Kidney (tissue), 14 donors: Measurements from ENCODE around the gene MRPS9. TPM values are rescaled to one million over a fixed set of nuclear protein-coding genes. Genes with fewer than 3 reads are reported as not detected.

Source experiments
- DNase-seq, 5 donors: peaks; one replicate each; pipeline ENCODE4 v3.0.0-alpha.2; 2013 to 2020
- FAIRE-seq: peaks from 2 replicates; lab custom pipeline; 2012; peaks lifted over from hg19 to GRCh38; lab: Jason Lieb, UNC
- H3K27ac ChIP-seq, 2 donors: one replicate each; pipeline ENCODE4 v1.7.0; 2013; ENCODE audit warnings: low read depth in 2 of 2, low read length in 2 of 2, inconsistent platforms in 1 of 2
- H3K27me3 ChIP-seq: one replicate; pipeline ENCODE4 v1.7.1; 2013; ENCODE audit warnings: low read length, inconsistent platforms; ENCODE audit not compliant: control insufficient read depth, insufficient read depth
- H3K36me3 ChIP-seq, 3 donors: one replicate each; pipeline versions ENCODE4 v1.7.0 to v1.7.1; 2013; ENCODE audit warnings: low read length in 3 of 3, control low read depth in 1 of 3, inconsistent platforms in 1 of 3; ENCODE audit not compliant: insufficient read depth in 3 of 3, control insufficient read depth in 2 of 3
- H3K4me1 ChIP-seq, 3 donors: one replicate each; pipeline versions ENCODE4 v1.7.0 to v1.7.1; 2013; ENCODE audit warnings: low read length in 3 of 3, inconsistent platforms in 1 of 3, low read depth in 1 of 3; ENCODE audit not compliant: control insufficient read depth in 2 of 3, insufficient read depth in 2 of 3
- H3K4me3 ChIP-seq, 3 donors: one replicate each; pipeline versions ENCODE4 v1.7.0 to v1.8.1; 2013; ENCODE audit warnings: low read length in 3 of 3, control low read depth in 1 of 3, inconsistent platforms in 1 of 3
- H3K9ac ChIP-seq, 3 donors: one replicate each; pipeline versions ENCODE4 v1.7.0 to v1.7.1; 2013; ENCODE audit warnings: low read length in 3 of 3, control low read depth in 1 of 3, inconsistent platforms in 1 of 3
- H3K9me3 ChIP-seq, 3 donors: one replicate each; pipeline versions ENCODE4 v1.7.0 to v1.7.1; 2013; ENCODE audit warnings: low read length in 3 of 3, control low read depth in 1 of 3, inconsistent platforms in 1 of 3; ENCODE audit not compliant: control insufficient read depth in 2 of 3, insufficient read depth in 1 of 3
- CTCF ChIP-seq: IDR thresholded peaks from 3 replicates; pipeline ENCODE4 v1.5.1; 2012; ENCODE audit warnings: mild to moderate bottlenecking, moderate library complexity, borderline replicate concordance; ENCODE audit not compliant: insufficient read depth; ENCODE audit errors: extremely low read depth
- intact Hi-C: fragments of 100-400 bp; cut with DNase I; formaldehyde crosslinking; loops from one replicate; pipeline ENCODE4 v1.11.1; 2022
- polyA plus RNA-seq: library from polyadenylated mRNA; stranded (reverse); fragments of 350-450 nt; fragmentation: Illumina TruSeq; extraction: RNeasy Lipid Tissue Mini Kit (QIAGEN cat#74804); gene quantifications from one replicate; pipeline ENCODE4 v1.2.3, GENCODE V29; 2014; ENCODE audit warnings: low read depth, low replicate concordance; ENCODE audit not compliant: insufficient read depth
- total RNA-seq: library from RNA; stranded (reverse); fragmentation: NEBNext Ultra II Directional; extraction: Animal tissue kit (Norgen Biotek cat#: 25700); gene quantifications from one replicate; pipeline ENCODE4 v1.2.1, GENCODE V29; 2021
- donor health status: control.
- donor health status: control.
- donor health status: control.
- donor health status: control.
- donor health status: control.
- donor health status: DM: yes; HTN: yes; CAD: no.
- donor health status: Normal renal cell carcinoma (clear cell type).

MRPS9 gene
- total and polyA plus RNA-seq, 2 donors from 2014 or later = 23.3 to 60.9 TPM

DNA sequence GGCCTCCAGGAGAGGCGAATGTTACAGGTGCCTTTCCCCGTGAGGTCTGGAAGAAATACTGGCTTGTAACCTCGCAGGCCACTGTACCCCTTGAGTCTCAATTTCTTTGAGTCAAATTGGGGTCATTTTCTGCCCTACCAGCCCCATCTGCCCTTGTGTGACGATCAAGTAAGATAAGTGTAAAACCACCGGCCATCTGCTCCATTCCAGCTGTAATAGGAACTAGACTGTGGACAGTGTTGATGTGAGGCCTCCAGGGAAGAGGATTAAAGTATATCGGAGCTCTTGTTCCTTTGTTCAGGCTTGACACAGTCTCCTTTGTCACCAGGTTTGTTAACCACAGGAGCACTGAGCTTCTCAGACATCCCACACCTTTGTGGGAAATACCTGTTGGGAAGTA, 65.6 kb downstream of the MRPS9 start:
- intact Hi-C loops = no loop called here
- Histone ChIP-seq H3K4me1 (no peaks in the 10 kb centered on the region), H3K4me3 (no peak overlapping the region), H3K9me3 (no peaks in the 10 kb centered on the region), H3K27me3 (no peaks in the 10 kb centered on the region), H3K27ac (no peak overlapping the region), H3K36me3 (peaks cover 0 to 12% (median 3%) of the 10 kb centered on the region in 3 donors), H3K9ac (no peak overlapping the region)
- FAIRE-seq (no peak), DNase-seq (peak in 1 of 5 donors; percentile 19)
- TF ChIP-seq CTCF = no peak

- Histone ChIP-seq H3K27ac (no peak overlapping the region), H3K9me3 (no peaks in the 10 kb centered on the region), H3K4me1 (no peaks in the 10 kb centered on the region), H3K27me3 (no peaks in the 10 kb centered on the region), H3K36me3 (peaks cover 0 to 12% (median 3%) of the 10 kb centered on the region in 3 donors), H3K9ac (no peak overlapping the region), H3K4me3 (no peak overlapping the region)
- FAIRE-seq (no peak), DNase-seq (no peak)
- intact Hi-C loops = no loop called here
- no peak for TF ChIP-seq CTCF
Observed at GRCh38 chr2:105104208-105104731, 66.4 kb downstream of the MRPS9 start.

DNA sequence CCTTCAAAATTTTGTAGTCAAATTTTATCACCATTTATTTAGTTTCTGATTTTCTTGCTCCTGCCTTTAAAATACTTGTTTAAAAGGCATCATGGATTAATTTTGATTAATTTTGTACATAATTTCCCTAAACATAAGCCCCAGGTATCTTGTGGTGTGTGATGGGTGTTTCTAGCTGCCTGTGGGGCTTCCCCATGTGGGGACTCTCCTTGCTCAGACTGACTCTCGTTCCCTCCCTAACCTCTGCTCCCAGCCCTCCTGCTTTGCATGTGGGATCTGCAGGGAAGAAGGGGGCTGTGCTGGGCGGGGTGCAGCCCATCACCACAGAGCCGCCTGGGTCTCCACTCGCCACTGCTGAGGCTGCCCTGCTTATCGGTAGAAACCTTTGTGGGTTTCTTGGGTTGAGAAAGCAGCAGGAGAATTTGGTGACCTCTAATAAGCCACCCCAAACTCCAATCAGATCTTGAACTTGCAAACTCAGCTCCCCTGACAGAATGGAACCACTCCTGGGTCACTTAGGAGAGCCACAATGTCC, 72.5 kb downstream of the MRPS9 start:
- Histone ChIP-seq H3K36me3 (no peaks in the 10 kb centered on the region), H3K4me1 (no peaks in the 10 kb centered on the region), H3K4me3 (no peak overlapping the region), H3K9ac (no peak overlapping the region), H3K27me3 (no peaks in the 10 kb centered on the region), H3K9me3 (no peaks in the 10 kb centered on the region), H3K27ac (no peak overlapping the region)
- DNase-seq (no peak), FAIRE-seq (no peak)
- intact Hi-C loops = loop anchor here (5.0 kb wide), 1 partner anchor 127 kb away; no protein-coding TSS in a partner anchor
- TF ChIP-seq CTCF = no peak
